Kasumi-1 (cell line): ENCODE measurements around the gene TGM2.

ENCODE experiments used
- DNase-seq, 2 experiments: peaks; one replicate each; lab custom pipeline; 2025; lab: John Stamatoyannopoulos, UW

TGM2 gene

GRCh38 chr20:38177201-38177600 is 12.1 kb upstream of the TGM2 start:
- DNase-seq: no peak

DNA sequence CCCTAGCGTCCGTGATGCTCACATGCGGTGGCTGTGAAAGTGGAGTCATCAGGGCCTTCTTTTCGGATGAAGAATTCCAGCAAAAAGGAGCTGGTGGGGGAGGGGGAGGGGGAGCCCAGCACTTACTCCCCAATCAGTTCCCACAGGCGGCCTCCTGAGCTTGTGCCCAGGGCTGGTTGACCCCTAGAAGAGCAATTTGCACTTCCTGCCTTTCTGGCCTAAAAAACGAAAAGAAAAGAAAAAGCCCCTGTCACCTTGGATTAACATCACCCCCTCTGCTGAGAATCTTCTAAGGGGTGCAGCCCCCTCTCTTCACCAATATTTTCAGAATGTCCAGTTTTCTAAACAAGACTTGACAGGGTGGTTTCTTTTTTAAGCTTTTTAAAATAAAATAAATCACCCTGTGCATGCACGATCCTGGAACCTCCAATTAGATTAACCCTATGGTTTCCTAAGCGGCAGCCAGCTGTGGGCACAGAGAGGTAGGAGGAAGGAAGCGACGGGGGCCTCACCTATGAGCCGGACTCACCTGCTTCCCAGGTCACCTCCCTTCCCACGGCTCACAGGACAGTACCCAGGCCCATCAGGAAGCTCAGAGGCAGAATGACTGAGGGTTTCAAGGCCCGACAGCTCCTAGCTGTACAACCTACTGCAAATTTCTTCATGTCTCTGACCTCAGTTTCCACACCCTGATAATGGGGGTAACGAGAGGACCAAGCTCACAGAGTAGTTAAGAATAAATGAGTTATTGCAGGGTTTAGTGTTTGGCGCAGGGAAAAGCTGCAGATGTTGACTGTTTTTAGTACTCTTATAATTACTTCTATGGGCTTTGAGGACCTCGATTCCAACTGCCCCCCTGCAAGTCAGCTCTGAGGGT is 10.5 kb upstream of the TGM2 start:
- DNase-seq: no peak

GRCh38 chr20:38173237-38174156 is 8.4 kb upstream of the TGM2 start:
- no peak for DNase-seq

DNA sequence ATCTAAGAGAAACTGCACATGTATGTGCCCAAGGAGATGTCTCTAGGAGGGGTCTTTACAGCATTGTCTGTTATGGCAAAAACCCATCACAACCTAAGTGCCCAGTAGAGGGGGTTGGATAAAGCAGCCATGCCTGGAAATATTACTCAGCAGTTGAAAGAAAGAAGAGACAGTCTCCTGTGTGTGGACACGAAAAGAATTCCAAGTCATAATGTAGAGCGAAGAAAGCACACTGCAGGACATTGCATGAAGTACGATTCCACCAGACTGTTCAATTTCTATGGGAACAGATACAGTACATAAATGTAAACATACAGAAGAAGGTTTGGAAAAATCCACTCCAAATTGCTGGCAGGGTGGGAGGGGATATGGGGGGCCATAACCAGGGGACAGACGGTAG is 7.3 kb upstream of the TGM2 start:
- peak; percentile 1 to 5 for DNase-seq

DNA sequence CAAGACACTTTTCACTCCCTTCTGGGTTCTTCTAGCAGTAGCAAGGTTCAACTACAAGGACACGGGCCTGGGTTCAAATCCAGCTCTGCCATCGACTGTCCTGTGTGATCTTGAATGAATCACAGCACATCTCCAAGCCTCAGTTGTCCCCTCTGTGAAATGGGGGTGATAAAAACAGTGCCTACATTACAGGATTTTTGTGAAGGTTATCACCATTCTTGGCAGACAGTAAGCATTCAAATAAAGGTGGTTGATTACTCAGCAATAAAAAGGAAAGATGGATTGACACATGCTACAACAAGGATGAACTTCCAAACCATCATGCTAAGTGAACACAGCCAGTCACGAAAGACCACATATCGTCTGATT is 6.6 kb upstream of the TGM2 start:
- DNase-seq: no peak

- no peak for DNase-seq
Measured at GRCh38 chr20:38170826-38171674, 6.0 kb upstream of the TGM2 start.

DNA sequence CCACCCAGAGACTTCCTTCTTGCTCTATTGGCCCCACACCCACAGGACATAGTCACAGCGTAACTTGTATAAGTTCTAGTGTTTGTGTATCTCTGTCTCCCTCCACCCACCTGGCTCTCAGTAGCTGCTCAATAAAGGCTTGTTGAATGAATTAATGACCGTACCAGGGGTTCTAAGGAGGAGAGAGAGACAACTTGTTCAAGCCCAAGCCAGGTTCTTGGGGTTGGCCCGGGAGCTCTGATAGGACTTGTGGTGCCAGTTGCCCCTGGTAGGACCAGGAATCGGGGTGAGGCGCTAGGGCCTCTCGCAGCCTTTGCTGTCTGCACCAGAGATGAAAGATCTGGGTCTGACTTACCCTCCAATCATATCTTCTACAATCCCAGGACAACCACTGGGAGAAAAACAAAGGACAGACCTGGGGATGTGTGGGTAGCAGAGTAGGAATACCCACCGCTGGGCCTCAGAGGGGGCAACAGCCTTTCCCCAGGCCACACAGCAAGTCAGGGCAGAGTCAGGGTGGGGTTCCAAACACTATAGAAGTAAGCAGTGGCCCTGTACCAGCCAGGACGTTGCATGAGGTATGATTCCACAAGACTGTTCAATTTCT is 5.3 kb upstream of the TGM2 start:
- DNase-seq: no peak

DNA sequence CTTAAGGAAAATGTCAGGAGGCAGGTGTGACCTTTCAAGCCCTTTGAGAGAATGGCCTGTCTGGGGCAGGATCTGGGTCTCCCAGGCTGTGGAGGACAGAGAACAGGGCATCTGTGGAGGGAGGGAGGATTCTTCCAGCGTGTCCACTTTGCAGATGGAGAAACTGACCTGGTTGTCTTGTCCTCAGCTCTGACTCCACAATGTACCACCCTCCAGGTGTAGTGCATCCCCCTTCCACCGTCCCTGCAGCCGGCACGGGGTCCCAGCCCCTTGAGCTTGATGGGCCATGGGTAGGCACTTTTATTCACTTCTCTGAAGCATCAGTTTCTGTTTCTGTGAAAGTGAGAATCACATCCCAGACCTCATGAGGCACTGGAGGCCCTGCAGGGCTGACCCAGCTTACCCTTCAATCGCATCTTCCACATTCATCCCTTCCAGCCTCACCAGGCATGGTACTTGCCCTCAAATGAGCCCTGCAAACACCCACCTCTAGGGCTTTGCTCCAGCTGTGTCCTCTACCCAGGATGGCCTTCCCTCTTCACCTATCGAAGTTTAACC is 4.6 kb upstream of the TGM2 start:
- DNase-seq: no peak

DNA sequence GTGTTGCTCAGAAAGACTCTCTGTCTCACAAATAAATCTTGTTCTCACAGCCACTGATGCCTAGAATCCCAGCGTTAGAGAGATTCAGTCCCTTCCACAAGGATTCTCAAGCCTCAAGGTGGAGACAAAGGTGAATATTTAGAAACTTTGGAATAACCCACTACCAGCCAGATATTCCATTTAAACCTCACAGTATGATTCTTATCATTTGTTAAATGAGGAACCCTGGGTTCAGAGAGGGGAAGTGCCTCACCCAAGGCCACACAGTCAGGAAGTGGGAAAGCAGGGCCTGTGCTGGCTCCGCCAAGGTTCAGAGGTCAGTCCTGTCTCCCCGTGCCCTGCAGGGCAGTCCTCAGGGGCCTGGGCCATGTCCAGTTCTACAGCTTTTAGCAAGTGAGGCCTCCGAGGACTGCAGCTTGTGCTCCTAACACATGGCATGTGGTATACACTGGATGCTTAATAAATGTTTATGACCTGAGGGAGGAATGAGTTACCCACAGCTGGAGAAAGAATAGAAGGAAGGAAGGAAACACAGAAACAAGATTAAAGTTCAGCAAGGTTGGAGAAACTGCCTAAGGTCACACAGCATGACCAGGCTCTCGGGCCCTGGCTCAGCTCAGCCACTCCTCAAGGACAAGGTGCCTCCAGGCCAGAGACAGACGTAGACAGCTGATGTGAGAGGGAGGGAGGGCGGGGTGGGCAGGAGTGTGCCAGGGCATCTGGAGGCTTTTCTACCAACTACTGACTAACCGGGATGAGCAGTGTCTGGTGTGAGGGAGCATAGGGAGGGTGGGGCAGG is 3.9 kb upstream of the TGM2 start:
- DNase-seq: peak; percentile 23 to 47

DNA sequence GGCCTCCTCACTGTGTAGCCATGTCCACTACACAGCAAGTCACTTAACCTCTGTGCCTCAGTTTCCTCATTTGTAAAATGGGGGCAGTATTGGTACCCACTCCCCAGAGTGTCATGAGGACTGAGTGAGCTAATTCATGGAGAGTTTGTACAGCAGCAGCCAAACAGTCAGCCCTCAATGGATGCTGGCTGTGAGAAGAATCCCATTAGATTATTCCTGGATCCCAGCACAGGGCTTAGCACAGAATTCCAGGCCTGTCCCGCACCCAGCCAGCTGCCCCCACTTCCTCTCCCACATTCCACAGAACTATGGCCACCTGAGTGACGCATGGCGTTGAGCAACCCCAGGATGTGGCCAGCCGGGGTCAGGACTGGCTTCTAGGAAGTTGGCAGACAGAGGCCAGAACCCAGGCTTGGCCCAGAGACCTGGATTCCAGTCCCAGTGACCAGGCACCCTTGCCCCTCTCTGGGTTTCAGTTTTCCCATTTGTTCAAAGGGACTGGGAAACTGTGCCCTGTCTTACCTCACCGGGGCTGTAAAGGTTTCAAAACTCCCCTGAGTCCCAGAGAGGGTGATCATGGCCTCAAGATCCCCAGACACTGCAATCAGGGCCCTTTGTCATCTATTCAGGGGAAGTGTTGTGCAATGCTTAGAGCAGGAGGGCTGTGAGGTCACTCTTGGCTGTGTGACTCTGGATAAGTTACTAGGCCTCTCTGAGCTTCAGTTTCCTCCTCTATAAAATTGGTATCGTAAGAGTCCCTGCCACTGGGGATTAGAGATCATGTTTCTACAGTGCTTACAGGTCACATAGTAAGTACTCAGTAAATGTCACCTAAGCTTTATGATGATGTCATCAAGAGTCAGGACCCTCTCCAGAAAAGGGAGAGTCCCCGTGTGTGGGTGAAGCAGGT is 3.0 kb upstream of the TGM2 start:
- DNase-seq: peak in 1 of 2 experiments; percentile 12

DNA sequence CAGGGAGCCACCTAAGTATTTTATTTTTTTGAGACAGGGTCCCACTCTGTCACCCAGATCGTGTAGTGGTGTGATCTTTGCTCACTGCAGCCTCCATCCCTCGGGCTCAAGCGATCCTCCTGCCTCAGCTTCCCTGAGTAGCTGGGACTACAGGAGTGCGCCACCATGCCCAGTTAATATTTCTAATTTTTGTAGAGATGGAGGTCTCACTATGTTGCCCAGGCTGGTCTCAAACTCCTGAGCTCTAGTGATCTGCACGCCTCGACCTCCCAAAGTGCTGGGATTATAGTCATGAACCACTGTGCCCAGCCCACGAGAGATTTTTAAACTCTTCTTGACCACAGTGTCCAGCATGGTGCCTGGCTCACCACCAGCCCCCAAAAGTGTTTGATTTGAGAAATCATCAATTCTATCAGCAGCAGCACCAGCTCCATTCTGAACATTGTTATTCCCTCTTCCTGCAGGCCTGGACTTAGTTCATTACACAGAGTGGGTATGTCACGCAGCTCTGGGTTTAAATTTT is 2.3 kb upstream of the TGM2 start:
- no peak for DNase-seq

DNA sequence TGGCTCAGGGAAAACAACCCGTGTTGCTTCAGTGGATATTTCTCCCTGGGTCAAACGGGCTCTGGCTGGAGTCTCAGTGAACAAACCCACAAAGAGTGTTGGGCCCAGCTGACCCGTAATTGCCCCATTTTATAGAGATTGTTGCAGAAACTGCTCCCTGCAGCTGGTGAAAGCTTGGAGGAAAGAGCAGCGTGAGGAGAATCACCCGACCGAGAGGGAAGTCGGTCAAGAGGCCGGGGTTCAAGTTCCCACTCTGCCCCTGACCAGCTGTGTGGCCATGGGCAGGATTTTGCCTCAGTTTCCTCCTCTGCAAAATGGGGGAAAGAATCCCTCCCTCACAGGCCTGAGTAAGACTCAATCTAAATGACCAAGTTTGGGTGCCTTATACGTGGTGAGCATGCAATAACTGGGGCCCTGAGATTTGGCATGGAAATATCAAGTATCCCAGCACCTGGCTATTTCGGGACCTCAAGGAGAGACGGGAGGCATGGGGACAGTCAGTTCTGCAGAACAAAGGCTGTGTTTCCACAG is 1.7 kb upstream of the TGM2 start:
- DNase-seq: no peak

DNA sequence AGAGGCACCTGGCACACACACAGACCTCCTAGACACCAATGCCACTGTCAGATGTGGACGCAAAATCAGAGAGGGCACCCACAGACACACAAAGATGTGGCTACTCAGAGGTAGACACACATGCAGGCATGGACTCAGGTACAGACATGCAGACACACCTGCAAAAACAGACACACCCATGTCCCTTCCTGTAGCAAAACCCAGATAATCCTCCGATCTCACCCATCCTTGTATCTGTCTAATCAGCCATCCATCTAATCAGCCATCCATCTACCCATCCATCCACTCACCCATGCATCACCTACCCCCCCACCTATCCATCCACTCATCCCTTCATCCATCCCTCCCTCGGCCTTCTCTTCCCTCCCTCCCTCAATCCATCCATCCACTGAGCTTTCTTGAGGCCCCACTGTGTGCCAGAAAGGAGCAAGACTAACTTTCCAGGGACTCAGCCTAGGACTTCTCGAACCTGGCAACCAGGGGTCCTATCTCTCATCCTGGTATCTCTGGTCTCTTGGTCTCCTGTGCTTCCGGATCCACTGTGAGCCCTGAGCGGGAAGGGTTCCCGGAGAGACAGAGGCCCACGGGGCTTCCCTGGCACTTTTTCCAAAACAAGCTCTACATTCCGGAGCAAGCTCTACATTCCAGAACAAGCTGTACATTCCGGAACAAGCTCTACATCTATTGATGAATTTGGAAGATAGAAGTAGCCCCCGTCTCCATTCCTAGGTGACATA is 1.1 kb upstream of the TGM2 start:
- DNase-seq: no peak

GRCh38 chr20:38164624-38165088 is 414 bp downstream of the TGM2 start:
- DNase-seq: no peak

GRCh38 chr20:38164069-38164468 is 1.0 kb downstream of the TGM2 start:
- DNase-seq: no peak

GRCh38 chr20:38162878-38163875 is 1.9 kb downstream of the TGM2 start:
- DNase-seq: no peak

DNA sequence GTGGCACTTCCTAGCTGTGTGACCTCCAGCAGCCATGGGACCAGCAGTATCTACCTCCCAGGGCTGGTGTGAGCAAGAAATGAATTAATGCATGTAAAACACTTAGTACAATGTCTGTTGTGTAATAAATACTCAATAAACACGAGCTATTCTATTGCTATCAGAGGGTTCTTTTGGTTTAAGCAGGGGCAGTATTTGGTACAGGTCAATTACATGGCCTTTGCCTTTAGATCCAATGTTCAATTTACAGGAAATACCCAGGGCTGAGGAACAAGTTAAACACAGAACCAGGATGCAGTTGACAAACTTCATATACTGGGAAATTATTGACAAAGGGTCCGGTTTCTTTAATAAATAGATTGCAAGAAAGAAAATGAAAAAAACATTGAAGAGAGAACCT is 2.9 kb downstream of the TGM2 start:
- no peak for DNase-seq
